ENCODE results near the gene SERPINA12.

DNA sequence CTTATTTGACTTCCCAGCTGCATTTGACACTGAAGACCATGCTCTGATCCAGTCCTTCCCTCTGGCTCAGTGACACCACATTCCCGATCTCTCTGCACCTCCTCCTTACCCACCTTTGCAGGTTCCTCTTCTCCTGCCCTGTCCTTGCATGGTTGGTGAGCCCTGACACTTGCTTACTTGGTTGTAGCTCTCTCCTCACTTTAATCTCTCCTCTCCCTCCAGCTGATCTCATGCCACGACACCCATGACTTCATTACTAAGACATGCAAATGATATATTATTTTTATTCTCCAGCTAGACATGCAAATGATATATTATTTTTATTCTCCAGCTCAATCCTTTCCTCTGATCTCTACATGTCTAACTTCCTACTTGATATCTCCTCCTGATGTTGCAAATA is 33.2 kb downstream of the SERPINA12 start, which contains the start of gene SERPINA9:
- TF ChIP-seq, protein P1, sequence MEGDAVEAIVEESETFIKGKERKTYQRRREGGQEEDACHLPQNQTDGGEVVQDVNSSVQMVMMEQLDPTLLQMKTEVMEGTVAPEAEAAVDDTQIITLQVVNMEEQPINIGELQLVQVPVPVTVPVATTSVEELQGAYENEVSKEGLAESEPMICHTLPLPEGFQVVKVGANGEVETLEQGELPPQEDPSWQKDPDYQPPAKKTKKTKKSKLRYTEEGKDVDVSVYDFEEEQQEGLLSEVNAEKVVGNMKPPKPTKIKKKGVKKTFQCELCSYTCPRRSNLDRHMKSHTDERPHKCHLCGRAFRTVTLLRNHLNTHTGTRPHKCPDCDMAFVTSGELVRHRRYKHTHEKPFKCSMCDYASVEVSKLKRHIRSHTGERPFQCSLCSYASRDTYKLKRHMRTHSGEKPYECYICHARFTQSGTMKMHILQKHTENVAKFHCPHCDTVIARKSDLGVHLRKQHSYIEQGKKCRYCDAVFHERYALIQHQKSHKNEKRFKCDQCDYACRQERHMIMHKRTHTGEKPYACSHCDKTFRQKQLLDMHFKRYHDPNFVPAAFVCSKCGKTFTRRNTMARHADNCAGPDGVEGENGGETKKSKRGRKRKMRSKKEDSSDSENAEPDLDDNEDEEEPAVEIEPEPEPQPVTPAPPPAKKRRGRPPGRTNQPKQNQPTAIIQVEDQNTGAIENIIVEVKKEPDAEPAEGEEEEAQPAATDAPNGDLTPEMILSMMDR (IDR thresholded peaks at IDR 0.05) = no peak
- no peak for TF ChIP-seq POLR2AphosphoS5 (IDR thresholded peaks at IDR 0.05)

Data from transverse colon (tissue), 4 donors.